GM23248 (cell line): Measurements from ENCODE around the gene MYH9.

Source experiments
- EZH2 ChIP-seq: fragments of 200-600 bp; sonication (generic); IDR thresholded peaks from 2 replicates; pipeline ENCODE4 v1.6.1; 2018; ENCODE audit warnings: antibody characterized with exemption, mild to moderate bottlenecking; ENCODE audit not compliant: insufficient read depth, poor library complexity, severe bottlenecking
- EZH2phosphoT487 ChIP-seq: fragments of 200-600 bp; sonication (generic); IDR thresholded peaks from 2 replicates; pipeline ENCODE4 v1.6.1; 2018; ENCODE audit warnings: antibody characterized with exemption, moderate library complexity, mild to moderate bottlenecking, low read depth; ENCODE audit not compliant: insufficient read depth

GRCh38 chr22:36235585-36235984 lies 152.2 kb downstream of the MYH9 start:
- TF ChIP-seq EZH2: no peak
- TF ChIP-seq EZH2phosphoT487: no peak
